GM21447 (cell line): Measurements from ENCODE around the gene CPTP.
"Not testable (repeated sequence)": the region's sequence is repeated elsewhere in the genome, so short reads cannot be mapped to it uniquely, and the experiment has no call there.

Experiments
- ATAC-seq: cut with Tn5 transposase; IDR thresholded peaks from one replicate; pipeline ENCODE4 v1.9.1; 2021; ENCODE audit not compliant: unreplicated experiment

Gene CPTP

DNA sequence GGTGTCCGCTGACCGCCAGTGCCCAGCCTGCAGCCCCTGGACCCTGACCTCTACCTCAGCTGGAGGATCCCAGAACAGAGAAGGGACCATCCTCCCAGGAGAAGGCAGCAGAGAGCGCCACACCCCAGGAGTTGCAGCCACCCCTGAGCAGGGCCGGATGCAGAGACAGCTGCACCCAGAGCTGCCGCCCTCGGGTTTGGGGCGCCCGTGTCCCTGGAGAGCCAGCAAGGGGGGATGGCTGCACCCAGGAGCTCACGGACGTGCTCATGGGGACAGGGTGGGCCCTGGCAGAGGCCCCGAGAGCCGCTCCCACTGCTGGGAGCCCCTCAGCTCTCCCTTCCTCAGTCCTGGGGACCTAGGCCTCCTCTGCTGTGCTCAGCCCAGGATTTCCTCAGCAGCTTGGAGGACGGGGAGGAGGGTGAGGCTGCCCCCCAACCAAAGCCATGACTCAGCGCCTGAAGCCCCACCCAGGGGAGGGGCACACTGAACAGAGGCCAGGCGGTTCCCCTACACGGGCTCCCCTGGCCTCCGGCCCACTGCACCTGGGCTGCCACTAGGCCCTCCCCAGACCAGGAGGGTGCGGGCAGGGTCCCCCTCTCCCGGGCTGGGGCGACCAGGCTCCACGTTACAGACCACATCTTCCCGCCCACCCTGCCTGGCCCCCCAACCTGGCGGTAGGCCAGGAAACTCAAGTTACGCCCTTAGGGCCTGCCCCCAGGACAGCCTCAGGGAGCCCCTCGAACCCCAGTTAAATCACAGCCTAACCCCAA lies 19.1 kb upstream of the CPTP start:
- ATAC-seq: no peak

DNA sequence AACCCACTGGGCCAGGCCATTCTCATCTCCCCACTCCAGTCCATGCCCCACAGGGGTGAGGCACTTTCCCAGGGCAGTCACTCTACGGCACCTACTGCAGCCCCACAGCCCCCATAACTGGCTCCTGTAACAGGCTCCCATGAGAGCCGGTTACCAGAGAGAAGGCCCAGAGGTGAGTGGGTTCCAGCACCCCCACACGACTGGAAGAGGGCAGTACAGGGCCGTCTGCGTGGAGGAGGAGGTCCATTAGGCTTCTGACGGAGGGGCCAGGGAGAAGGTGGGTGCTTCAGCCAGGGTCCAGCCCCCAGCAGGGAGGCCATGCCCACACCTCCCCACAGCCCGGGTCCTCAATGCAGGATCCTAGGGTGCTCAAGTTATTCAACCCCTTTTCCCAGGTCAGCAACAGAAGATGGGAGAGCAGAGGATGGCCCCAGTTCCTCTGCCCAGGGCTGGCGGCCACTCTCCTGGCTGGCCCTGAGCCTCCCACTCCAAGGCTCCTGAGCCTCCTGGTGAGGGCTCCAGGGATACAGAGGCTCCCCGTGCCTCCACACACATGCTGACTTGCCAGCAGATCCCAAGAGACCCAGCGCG lies 18.4 kb upstream of the CPTP start:
- ATAC-seq: no peak

DNA sequence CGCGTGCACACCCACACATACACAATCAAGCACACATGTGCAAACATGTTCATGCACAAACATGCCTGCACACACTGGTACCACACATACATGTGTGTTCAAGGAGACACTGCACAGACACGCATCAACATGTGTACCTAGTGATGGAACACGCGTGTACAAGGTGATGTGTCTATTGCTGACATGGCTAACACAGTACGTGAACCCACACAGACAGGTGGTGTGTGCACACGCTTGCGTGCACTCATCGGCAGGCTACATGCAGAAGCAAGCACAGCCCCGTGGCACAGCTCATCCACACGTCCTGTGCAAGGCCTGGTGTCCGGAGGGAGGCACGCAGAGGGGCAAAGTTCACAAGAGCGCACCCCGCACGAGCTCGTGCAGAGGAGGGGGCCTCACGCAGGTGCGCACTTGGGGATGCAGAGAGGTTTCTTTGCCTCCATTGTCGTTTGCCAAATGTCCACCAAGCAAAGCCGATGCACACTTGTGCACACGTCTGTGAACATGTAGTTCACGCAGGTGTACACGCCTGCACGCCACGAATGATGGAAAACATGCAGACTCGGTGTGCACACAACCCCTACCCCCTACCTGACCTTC lies 17.8 kb upstream of the CPTP start:
- ATAC-seq: no peak

DNA sequence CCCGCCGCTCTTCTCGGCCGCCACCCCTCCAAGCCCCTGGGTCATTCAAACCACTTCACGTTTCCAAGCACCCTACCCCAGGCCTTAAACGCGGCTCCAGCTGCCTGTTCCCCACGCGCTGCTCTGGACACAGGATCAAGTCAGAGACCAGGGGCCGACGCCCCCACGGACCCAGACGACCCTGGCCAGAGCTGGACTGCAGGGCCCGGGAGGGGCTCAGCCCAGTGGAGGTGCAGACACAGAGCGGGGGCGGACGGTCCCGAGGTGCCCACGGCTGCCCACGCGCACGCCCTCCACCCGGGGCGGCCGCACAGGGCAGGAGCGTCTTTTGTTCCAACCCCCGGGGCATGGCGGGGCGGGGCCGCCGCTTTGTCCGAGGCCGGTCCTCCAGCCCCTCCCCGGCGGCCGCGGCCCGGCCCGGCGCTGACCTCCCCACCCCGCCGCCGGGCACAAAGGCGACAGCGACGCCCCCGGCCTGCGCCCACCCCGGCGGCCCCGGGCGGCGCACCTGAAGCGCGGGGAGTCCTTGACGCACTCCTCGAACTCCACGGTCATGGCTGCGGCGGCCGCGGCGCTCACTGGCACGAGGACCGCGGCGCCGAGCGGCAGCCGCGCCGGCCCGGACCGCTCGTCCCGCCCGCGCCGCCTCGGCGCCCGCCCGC lies 17.2 kb upstream of the CPTP start:
- ATAC-seq: peak; percentile 2

DNA sequence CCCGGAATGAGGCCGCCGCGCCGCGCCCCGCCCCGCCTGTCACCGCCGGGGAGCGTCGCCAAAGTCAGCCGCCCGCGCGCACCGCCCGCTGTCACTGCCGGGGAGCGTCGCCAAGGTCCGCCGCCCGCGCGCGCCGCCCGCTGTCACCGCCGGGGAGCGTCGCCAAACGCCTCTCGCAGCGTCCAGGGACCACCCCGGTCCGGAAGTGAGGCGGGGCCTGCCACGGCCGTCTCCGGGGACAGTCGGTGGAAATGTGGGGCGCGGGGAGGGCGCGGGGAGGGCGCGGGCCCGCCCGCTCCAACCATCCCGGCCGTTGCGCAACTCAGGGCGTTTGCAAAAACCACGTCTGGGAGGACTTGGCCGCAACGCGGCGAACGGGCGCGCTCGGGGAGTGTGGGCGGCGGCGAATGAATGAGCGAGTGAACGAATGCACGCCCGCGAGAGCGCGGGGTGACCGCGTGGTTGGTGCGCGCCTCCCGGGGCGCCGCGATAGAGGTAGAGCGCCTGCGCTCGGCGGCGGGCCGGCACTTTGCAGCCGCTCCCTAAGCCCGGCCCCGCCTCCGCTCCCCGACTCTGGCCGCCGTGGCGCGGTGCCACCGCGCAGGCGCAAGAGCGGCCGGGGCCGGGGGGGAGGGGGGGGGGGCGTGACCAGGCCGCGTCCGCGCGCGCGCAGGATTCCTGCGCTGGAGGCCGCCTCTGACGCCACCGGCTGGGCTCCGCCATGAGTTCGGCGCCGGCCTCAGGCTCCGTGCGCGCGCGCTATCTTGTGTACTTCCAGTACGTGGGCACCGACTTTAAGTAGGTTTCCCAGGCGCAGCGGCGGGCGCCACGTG lies 16.5 kb upstream of the CPTP start, which contains the start of the genes ACAP3 and PUSL1:
Gene ACAP3, minus strand, starts transcription at position 8 of the 833 bp plus-strand sequence. CDS start 115 bp downstream, outside the sequence.
Gene PUSL1, plus strand, starts transcription at position 675 of the 833 bp plus-strand sequence. Its CDS starts 47 bp downstream, at position 722.
- peak; percentile 47 for ATAC-seq

DNA sequence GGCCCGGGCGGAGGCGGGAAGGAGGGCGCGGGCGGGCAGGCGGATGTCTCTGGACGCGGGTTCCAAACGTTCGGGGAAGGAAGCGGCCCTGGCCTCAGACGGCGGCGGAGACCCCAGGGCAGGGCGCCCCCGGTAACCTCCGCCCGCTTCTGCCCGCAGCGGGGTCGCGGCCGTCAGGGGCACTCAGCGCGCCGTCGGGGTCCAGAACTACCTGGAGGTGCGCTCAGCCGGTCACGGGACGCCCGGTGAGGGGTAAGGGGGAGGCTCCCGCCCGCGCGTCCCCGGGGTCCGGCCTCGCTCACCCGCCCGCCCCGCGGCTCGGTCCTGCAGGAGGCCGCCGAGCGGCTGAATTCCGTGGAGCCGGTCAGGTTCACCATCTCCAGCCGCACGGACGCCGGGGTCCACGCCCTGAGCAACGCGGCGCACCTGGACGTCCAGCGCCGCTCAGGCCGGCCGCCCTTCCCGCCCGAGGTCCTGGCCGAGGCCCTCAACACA lies 15.8 kb upstream of the CPTP start:
- peak; percentile 10 for ATAC-seq

DNA sequence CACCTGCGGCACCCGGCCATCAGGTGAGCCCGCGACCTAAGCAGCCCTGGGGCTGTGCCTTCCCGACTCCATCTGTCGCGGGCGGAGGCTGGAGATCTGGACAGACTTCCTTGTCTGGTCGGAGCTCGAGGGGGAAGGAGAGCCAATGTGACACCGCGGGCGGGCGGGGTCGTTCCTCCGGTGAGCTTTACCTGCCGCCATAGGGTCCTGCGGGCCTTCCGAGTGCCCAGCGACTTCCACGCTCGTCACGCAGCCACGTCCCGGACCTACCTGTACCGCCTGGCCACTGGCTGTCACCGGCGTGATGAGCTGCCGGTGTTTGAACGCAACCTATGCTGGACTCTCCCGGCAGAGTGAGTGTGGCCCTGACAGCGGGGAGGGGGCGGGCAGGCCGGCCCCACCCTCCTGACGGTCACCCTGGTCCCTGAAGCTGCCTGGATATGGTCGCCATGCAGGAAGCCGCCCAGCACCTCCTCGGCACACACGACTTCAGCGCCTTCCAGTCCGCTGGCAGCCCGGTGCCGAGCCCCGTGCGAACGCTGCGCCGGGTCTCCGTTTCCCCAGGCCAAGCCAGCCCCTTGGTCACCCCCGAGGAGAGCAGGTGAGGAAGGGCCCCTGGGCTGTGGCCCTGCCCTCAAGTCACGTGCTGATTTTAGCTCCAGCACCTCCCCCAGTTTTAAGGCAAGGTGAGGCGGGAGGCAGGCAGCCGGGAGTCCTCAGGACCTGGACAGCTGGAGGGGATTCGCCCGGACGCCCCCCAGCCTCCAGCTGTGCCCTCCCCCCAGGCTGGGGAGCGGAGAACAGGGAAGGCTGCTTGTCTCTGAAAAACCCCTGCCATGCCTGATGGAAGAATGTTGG lies 15.1 kb upstream of the CPTP start:
- no peak for ATAC-seq

DNA sequence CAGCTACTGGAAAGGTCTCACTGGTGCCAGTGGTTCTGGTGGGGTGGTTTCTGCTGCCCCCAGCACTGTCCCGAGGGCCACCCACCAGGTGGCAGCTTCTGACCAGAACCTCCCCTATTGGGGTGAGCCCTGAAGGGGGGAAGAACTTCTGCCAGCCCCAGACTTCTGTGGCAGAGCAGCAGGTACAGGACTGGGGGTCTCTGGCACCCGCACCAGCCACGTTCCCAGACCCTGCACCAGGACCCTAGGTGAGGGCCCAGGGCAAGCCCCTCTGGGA lies 14.6 kb upstream of the CPTP start:
- ATAC-seq: no peak

DNA sequence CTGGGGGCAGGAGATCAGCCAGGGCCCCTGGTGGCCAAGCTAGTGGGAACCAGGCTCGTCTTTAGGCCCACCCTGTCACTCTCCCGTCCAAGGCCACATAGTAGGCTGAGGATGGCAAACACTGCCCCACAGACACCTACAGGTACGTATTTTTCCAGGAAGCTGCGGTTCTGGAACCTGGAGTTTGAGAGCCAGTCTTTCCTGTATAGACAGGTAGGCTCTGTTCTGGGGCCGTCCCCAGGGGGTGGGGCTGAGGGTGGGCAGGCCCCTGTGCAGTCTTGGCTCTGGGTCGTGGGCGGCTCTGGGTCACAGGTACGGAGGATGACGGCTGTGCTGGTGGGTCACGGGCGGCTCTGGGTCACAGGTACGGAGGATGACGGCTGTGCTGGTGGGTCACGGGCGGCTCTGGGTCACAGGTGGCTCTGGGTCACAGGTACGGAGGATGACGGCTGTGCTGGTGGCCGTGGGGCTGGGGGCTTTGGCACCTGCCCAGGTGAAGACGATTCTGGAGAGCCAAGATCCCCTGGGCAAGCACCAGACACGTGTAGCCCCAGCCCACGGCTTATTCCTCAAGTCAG lies 14.0 kb upstream of the CPTP start:
- no peak for ATAC-seq

DNA sequence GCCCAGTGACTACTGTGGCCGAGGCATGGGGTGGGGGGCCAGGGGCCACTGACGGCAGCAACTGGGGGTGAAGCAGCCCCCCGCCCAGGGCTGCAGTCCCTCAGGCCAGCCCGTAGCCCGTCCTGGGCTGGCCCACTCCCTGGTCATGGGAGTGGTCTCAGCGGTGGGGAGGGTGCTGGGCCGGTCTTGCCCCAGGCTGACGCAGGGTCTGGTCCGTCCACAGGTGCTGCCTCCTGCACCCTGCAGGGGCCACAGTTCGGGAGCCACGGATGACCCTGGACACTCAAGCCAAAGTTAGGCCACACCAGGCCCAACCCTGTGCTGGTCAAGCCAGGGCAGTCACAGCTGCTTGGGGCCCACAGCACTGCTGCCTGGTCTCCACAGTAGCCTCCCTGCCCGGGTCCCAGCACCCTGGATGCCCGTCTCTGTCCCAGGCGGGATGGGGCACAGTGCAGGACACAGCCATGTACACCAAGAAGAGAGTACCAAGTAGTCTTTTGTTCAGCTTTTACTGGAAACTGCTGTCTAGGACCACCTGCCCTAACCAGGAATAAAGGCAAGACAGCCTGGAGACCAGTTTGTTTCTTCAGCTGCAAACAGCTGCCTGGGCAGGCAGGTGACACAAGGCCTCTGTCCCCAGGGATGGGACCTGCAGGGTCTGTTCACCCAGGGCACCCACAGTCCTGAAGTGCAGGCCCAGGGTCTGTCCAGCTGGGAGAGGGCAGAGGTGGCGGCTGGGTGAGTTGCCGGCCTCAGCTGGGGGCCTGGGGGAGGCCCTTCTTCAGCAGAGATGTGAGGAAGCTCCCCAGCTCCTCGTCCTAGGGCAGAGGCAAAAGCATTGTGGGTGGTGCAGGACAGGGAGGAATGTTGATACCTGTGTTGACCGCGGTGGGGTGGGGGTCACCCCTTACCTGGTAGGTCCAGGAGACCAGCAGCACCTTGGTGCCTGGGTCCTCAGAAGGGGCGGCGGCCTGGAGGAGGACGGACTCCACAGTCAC lies 13.2 kb upstream of the CPTP start:
- no peak for ATAC-seq

DNA sequence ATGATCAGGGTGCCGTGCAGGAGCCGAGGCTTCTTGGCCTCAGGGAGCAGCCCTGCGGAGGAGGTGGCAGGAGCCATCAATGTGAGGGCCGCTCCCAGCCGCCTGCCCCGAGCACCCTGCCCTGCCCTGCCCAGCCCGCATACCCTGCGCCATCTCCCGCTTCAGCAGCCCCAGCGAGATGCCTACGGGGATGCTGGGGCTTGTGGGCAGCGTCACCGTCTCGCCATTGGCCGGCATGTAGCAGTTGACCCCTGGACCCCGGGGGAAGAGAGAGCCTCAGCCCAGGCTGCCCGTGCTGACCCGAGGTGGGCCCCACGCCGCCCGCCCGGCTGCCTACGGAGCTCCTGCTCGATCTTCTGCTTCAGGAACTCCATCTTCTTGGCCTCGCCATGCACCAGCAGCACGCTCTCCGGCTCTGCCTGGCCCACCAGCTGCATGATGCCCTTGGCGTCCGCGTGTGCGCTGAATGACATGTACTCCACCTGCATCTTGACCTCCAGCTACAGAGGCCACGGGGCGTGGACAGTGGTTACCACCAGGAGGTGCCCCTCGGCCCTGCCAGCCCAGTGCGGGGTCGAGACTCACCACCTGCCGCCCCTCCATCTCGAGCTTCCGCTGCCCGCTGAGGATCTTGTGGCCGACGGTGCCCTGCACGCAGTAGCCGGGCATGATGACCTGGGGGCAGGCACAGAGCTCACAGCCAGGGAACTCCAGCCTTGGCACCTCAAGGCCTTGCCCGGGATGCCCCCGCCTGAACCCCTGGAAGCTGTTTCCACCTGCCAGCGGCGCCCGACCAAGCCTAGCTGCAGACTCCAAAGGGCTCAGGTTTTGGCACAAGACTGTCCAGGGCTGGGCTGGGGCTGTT lies 11.9 kb upstream of the CPTP start:
- no peak for ATAC-seq

DNA sequence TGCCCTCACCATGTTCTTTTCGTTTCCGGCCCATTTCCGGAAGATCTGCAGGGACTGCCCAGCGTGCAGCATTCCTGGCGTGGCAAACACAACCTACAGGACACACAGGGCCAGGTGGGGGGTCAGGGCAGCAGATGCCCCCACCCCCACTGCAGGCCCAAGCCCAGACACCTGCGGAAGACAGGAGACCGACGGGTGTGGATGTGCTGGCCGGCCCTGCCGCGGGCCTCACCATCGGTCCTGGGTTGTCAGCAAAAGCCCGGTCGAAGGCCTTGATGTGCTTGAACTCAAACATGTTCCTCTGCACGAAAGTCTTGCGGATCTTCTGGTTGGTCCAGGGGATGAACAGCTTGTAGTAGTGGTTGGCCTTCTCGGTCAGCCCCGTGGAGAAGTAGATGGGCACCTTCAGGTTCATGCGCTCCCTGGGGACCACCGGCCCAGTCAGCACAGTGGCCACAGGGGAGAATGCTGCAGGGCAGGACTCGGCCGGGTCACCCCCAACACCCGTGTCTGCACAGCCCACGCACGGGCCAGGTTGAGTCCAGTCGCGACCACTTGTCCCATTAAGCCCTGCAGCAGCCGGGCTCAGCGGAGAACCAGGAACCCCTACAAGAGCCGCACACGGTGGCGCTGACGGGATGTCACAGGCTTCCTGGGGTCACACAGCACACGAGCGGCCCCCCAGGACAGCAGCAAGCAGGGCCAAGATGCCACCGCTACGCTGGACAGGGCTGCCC lies 10.9 kb upstream of the CPTP start:
- ATAC-seq: no peak

DNA sequence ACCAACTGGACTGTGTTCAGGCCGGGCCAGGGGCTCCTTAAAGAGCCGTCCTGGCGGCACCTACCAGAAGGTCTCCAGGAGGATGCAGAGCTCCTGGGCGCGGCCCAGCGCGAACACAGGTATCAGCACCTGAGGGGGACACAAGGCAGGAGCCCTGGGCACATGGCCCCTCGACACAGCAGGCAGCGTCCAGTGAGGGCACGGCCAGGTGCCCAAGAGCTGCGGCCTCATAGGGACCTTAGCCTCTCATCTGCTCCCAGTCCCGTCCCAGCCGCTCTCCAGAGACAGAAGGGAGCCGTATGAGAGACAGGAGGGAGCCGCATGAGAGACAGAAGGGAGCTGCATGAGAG lies 10.4 kb upstream of the CPTP start:
- ATAC-seq: no peak

DNA sequence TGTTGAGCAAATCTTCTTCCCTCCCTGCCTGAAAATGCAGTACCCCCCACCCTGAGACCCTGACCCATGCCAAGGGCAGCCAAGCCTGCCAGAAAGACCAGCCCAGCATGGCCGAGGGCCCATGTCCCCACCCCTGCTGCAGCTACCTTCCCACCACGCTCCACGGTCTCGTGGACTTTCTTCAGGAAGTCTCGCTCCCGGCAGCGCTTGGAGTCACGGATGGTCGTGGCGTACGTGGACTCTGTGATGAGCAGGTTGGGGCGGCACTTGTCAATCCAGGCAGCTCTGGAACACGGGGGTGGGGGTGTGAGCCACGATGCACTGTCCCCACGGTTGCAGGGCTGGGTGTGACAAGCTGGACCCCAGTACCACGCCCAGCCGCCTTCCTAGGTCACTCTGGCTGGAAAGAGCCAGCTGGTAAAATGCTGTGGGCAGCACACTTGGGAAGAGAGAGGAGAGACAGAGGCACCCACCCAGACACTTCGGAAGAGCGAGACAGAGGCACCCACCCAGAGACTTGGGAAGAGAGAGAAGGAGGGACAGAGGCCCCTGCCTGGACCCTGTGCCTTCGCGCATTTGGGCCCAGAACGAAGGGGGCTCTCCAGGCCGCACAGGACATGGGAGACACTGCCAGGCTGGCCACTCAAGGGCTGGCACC lies 9.8 kb upstream of the CPTP start:
- ATAC-seq: no peak

DNA sequence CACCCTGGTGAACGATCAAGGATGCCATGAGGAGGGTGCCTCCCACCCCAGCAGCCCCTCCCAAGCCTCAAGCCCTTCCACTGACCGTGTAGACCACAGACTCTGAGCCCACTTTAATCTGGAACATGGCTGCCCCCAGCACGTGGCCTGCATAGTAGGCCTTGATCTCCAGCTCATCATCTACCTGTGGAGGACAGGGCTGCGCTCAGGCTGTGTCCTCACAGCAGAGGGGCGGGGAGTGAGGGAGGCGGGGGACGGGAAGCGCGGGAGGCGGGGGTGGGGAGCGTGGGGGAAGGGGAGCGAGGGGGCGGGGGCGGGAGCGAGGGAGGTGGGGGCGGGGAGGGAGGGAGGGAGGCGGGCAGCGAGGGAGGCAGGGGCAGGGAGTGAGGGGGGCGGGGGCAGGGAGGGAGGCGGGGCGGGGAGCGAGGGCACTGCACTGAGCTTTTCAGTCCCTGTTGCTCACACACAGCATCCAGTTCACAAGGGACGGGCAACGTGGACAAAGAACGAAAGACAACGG lies 9.1 kb upstream of the CPTP start:
- no peak for ATAC-seq

DNA sequence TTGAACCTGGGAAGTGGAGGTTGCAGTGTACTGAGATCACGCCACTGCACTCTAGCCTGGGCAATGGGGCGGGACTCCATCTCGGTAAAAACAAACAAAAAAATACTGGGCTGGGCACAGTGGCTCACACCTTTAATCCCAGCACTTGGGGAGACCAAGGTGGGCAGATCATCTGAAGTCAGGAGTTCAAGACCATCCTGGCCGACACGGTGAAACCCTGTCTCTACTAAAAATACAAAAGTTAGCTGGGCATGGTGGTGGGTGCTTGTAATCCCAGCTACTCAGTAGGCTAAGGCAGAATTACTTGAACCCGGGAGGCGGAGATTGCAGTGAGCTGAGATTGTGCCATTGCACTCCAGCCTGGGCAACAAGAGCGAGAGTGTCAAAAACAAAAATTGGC lies 8.4 kb upstream of the CPTP start:
- not testable (repeated sequence) for ATAC-seq
